Measurements from ENCODE around the gene STN1.

DNA sequence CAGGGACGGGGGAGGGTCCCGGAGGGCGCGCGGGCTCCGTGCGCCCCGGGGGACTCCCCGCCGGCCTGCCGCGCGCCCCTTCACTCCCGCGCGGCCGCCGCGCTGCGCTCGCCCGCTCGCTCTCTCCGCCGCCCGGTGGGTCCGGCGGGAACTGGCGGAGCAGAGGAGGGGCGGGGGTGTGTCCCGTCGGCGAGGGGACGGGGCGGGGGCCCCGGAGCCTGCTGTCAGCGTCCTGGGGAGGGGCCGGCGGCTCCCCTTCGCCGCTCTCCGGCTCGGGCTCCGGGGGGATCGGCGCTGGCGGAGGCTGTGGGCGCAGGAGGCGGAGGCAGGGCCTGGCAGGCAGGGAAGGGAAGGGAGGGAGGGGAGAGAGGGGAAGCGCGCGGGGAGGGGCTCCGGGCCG lies 62.6 kb downstream of the STN1 start, which contains the start of gene SH3PXD2A:
- TF ChIP-seq EZH2 (IDR thresholded peaks at IDR 0.05; ENCODE audit: insufficient read depth, poor library complexity, severe bottlenecking) = no peak
- no peak for TF ChIP-seq EZH2phosphoT487 (IDR thresholded peaks at IDR 0.05; ENCODE audit: insufficient read depth, low read depth)

Data from GM23248 (cell line).